IMR-90 (cell line): ENCODE measurements around the gene DNPH1. TPM values are rescaled to one million over a fixed set of nuclear protein-coding genes. Genes with fewer than 3 reads are reported as not detected.

Experiments
- ATAC-seq: fragments of 200-7000 bp; cut with Tn5 transposase; 2 replicates; pipeline ENCODE4 v1.9.1; 2020; ENCODE audit warnings: low read depth, mild to moderate bottlenecking, moderate library complexity
- BruUV-seq: library from RNA; stranded (reverse); fragments of 400-500 nt; replicated peaks from 2 replicates; lab custom pipeline; 2021; lab: Mats Ljungman, UMichigan
- CTCF ChIA-PET: fragments of 300-600 bp; formaldehyde crosslinking; extraction: SDS; loops from one replicate; lab custom pipeline; 2021; ENCODE audit warnings: antibody characterized with exemption; lab: Yijun Ruan, JAX
- POLR2A ChIA-PET: fragments of 300-600 bp; sonication (Branson Sonifier 250); formaldehyde crosslinking; loops from one replicate; lab custom pipeline; 2022; ENCODE audit warnings: antibody characterized with exemption; ENCODE audit not compliant: unreplicated experiment; lab: Charles Lee
- DNase-seq: peaks from one replicate; pipeline ENCODE4 v3.0.0; 2013
- H2AFZ ChIP-seq: replicated peaks from 2 replicates; pipeline ENCODE3; 2013; ENCODE audit warnings: low read length, mild to moderate bottlenecking; ENCODE audit not compliant: poor library complexity
- H2AK5ac ChIP-seq: 2 replicates; pipeline ENCODE4 v1.6.1; 2013; ENCODE audit warnings: low read depth, low read length, inconsistent platforms
- H2AK9ac ChIP-seq: replicated peaks from 2 replicates; pipeline ENCODE3; 2013; ENCODE audit warnings: mild to moderate bottlenecking, low read depth, low read length, moderate library complexity; ENCODE audit not compliant: poor library complexity
- H2BK120ac ChIP-seq: 2 replicates; pipeline ENCODE4 v1.6.1; 2013; ENCODE audit warnings: low read depth, low read length, inconsistent platforms
- H2BK15ac ChIP-seq: 3 replicates; pipeline ENCODE4 v1.6.1; 2013; ENCODE audit warnings: low read depth, low read length, inconsistent platforms
- H2BK20ac ChIP-seq: 2 replicates; pipeline ENCODE4 v1.6.1; 2013; ENCODE audit warnings: low read depth, mild to moderate bottlenecking, inconsistent platforms, low read length, moderate library complexity
- H2BK5ac ChIP-seq: 2 replicates; pipeline ENCODE4 v1.6.1; 2013; ENCODE audit warnings: mild to moderate bottlenecking, low read depth, low read length, inconsistent platforms; ENCODE audit not compliant: poor library complexity, severe bottlenecking
- H3K14ac ChIP-seq: replicated peaks from 2 replicates; pipeline ENCODE4 v1.6.1; 2013; ENCODE audit warnings: low read depth, low read length, inconsistent platforms
- H3K18ac ChIP-seq: 2 replicates; pipeline ENCODE4 v1.6.1; 2013; ENCODE audit warnings: low read depth, low read length, control low read depth
- H3K23ac ChIP-seq: 2 replicates; pipeline ENCODE4 v1.6.1; 2013; ENCODE audit warnings: low read depth, low read length, inconsistent platforms
- H3K27ac ChIP-seq: 2 replicates; pipeline ENCODE4 v1.5.1; 2013; ENCODE audit warnings: mild to moderate bottlenecking, control low read depth, low read length; ENCODE audit not compliant: insufficient read depth
- H3K27me3 ChIP-seq: 2 replicates; pipeline ENCODE4 v1.6.1; 2013; ENCODE audit warnings: low read length; ENCODE audit not compliant: control insufficient read depth, insufficient read depth
- H3K36me3 ChIP-seq: 2 replicates; pipeline ENCODE4 v1.6.1; 2013; ENCODE audit warnings: low read length, mixed read lengths; ENCODE audit not compliant: control insufficient read depth, insufficient read depth
- H3K4ac ChIP-seq: 2 replicates; pipeline ENCODE4 v1.6.1; 2013; ENCODE audit warnings: low read depth, low read length, inconsistent platforms
- H3K4me1 ChIP-seq: 2 replicates; pipeline ENCODE4 v1.6.1; 2013; ENCODE audit warnings: low read length, mixed read lengths; ENCODE audit not compliant: control insufficient read depth, insufficient read depth
- H3K4me2 ChIP-seq: 2 replicates; pipeline ENCODE4 v1.6.1; 2013; ENCODE audit warnings: low read depth, mild to moderate bottlenecking, control low read depth, low read length, moderate library complexity
- H3K4me3 ChIP-seq: 2 replicates; pipeline ENCODE4 v1.5.1; 2013; ENCODE audit warnings: low read depth, mild to moderate bottlenecking, control low read depth, low read length, moderate library complexity; ENCODE audit not compliant: insufficient read depth
- H3K56ac ChIP-seq: 2 replicates; pipeline ENCODE4 v1.6.1; 2013; ENCODE audit warnings: low read length, inconsistent platforms; ENCODE audit not compliant: insufficient read depth; ENCODE audit errors: extremely low read depth
- H3K79me1 ChIP-seq, 2 experiments: 2 replicates each; pipeline ENCODE4 v1.6.1; 2013; ENCODE audit warnings: low read length in 2 of 2, inconsistent platforms in 1 of 2, low read depth in 1 of 2
- H3K9ac ChIP-seq: 2 replicates; pipeline ENCODE4 v1.6.1; 2013; ENCODE audit warnings: low read depth, low read length, control low read depth
- H3K9me1 ChIP-seq: 2 replicates; pipeline ENCODE4 v1.6.1; 2013; ENCODE audit warnings: low read length, inconsistent platforms; ENCODE audit not compliant: insufficient read depth
- H3K9me3 ChIP-seq: 2 replicates; pipeline ENCODE4 v1.6.1; 2013; ENCODE audit warnings: low read length; ENCODE audit not compliant: control insufficient read depth, insufficient read depth
- H4K20me1 ChIP-seq: 2 replicates; pipeline ENCODE4 v1.6.1; 2013; ENCODE audit warnings: low read length, inconsistent platforms; ENCODE audit not compliant: insufficient read depth
- H4K5ac ChIP-seq: 2 replicates; pipeline ENCODE4 v1.6.1; 2013; ENCODE audit warnings: mild to moderate bottlenecking, low read depth, low read length, control low read depth
- H4K8ac ChIP-seq, 2 experiments: 2 replicates each; pipeline ENCODE4 v1.6.1; 2013; ENCODE audit warnings: low read depth in 2 of 2, low read length in 2 of 2, control low read depth in 1 of 2, inconsistent platforms in 1 of 2
- H4K91ac ChIP-seq: 2 replicates; pipeline ENCODE4 v1.6.1; 2013; ENCODE audit warnings: low read depth, low read length, inconsistent platforms; ENCODE audit not compliant: insufficient read depth
- CTCF ChIP-seq: conservative IDR thresholded peaks from 2 replicates; pipeline ENCODE4 v1.5.1; 2012; ENCODE audit warnings: mild to moderate bottlenecking, low read depth, low read length, improper control_type of control experiment
- RFX5 ChIP-seq: IDR thresholded peaks from 2 replicates; pipeline ENCODE4 v1.8.0; 2012; ENCODE audit warnings: low read depth, mild to moderate bottlenecking, low read length, moderate library complexity
- WGBS, 2 experiments: methylation state at CpG; one replicate each; pipeline versions ENCODE4 v1.1.5 to v1.1.7; 2013; ENCODE audit warnings: missing lambda C conversion rate in 2 of 2; ENCODE audit not compliant: insufficient read length in 1 of 2; ENCODE audit errors: extremely low coverage in 2 of 2; 5-methylcytosine and 5-hydroxymethylcytosine counted together
- dilution Hi-C: fragments of 300-500 bp; cut with HindIII; formaldehyde crosslinking; loops from one replicate; pipeline ENCODE4 v1.14.3; 2018; ENCODE audit warnings: low sequenced_read_pairs; ENCODE audit not compliant: unreplicated experiment
- in situ Hi-C: fragments of 300-500 bp; cut with MboI; formaldehyde crosslinking; loops from 3 replicates; pipeline ENCODE4 v1.14.3; 2019; ENCODE audit warnings: low sequenced_read_pairs, inconsistent platforms, mixed read lengths
- intact Hi-C: fragments of 100-400 bp; cut with micrococcal nuclease; formaldehyde crosslinking; loops from 2 replicates; pipeline ENCODE4 v1.10.0; 2022
- polyA plus RNA-seq, 3 experiments: library from polyadenylated mRNA; depleted of rRNA; stranded (reverse); fragments of >200 nt; gene quantifications; 2 replicates each; pipeline ENCODE4 v1.2.3, GENCODE V29; 2012; ENCODE audit warnings: low replicate concordance in 1 of 3
- total RNA-seq: library from RNA; depleted of rRNA; stranded (reverse); fragments of >200 nt; gene quantifications from 2 replicates; pipeline ENCODE4 v1.2.3, GENCODE V29; 2012

DNPH1 gene
- total and polyA plus RNA-seq, 2 of the 4 experiments (the other 2 are of a cell fraction) = 19.0 to 47.8 TPM

GRCh38 chr6:43247114-43247999 lies 18.1 kb upstream of the DNPH1 start:
- Histone ChIP-seq H2BK20ac (no peak overlapping the region), H2BK120ac (no peak overlapping the region), H3K23ac (no peak overlapping the region), H2BK15ac (no peak overlapping the region), H4K20me1 (no peaks in the 10 kb centered on the region), H3K4ac (no peak overlapping the region), H3K4me1 (no peaks in the 10 kb centered on the region; the same call in 1 of the 2 replicates), H2AK5ac (no peak overlapping the region), H2AK9ac (peak overlapping the region; percentile 69), H3K9me1 (0 out of 2 replicates have a peak, but pooled peaks cover 4% of the 10 kb centered on the region), H3K27me3 (peaks cover 80% of the 10 kb centered on the region), H3K56ac (no peak overlapping the region), H3K14ac (no peak overlapping the region), H2BK5ac (no peak overlapping the region), H3K4me3 (peak overlapping the region; percentile 36), H3K79me1 (no peaks in the 10 kb centered on the region), H3K27ac (no peak overlapping the region), H2AFZ (peak overlapping the region; percentile 95), H3K18ac (no peak overlapping the region), H3K4me2 (peak overlapping the region; percentile 93), H4K5ac (no peak overlapping the region), H4K8ac (no peak overlapping the region), H3K9me3 (no peaks in the 10 kb centered on the region), H3K9ac (no peak overlapping the region), H3K36me3 (no peaks in the 10 kb centered on the region), H4K91ac (no peak overlapping the region)
- intact Hi-C loops = no loop called here
- CTCF ChIA-PET = no interaction called here
- TF ChIP-seq CTCF (no peak), RFX5 (no peak)
- POLR2A ChIA-PET = no interaction called here
- dilution Hi-C loops = no loop called here
- 10% methylated on average over 9 of the region's 46 CpGs; no CpG with 5 or more reads in 1 of the 2 experiments for WGBS, 2 experiments
- BruUV-seq = no TSS peak
- ATAC-seq (peak; percentile 97), DNase-seq (peak; percentile 13)
- in situ Hi-C loops = no loop called here
